IMR-90 (cell line): Measurements from ENCODE around the gene CARMIL1.

ENCODE experiments used
- CTCF ChIP-seq: conservative IDR thresholded peaks from 2 replicates; pipeline ENCODE4 v1.5.1; 2012; ENCODE audit warnings: mild to moderate bottlenecking, low read depth, low read length, improper control_type of control experiment
- FOS ChIP-seq: fragments of 150-350 bp; IDR thresholded peaks from 2 replicates; pipeline ENCODE4 v1.6.1; 2016; ENCODE audit warnings: low read depth, low read length
- POLR2A ChIP-seq: IDR thresholded peaks from 2 replicates; pipeline ENCODE4 v1.6.1; 2012; ENCODE audit warnings: mild to moderate bottlenecking, low read depth, low read length
- RFX5 ChIP-seq: IDR thresholded peaks from 2 replicates; pipeline ENCODE4 v1.8.0; 2012; ENCODE audit warnings: low read depth, mild to moderate bottlenecking, low read length, moderate library complexity
- SMC3 ChIP-seq: fragments of 150-350 bp; IDR thresholded peaks from 2 replicates; pipeline ENCODE4 v1.6.1; 2016; ENCODE audit warnings: low read depth, mild to moderate bottlenecking, antibody characterized with exemption, low read length, moderate library complexity

GRCh38 chr6:25435416-25435985, 156.3 kb downstream of the CARMIL1 start:
- TF ChIP-seq POLR2A (no peak), CTCF (no peak), SMC3 (no peak), RFX5 (no peak), FOS (no peak)
